GM19438 (cell line): ENCODE measurements around the gene ACTR1A.
"Not testable (repeated sequence)": the region's sequence is repeated elsewhere in the genome, so short reads cannot be mapped to it uniquely, and the experiment has no call there.

Source experiments
- ATAC-seq: cut with Tn5 transposase; IDR thresholded peaks from one replicate; pipeline ENCODE4 v1.9.1; 2021; ENCODE audit warnings: low read depth; ENCODE audit not compliant: unreplicated experiment

Gene ACTR1A

DNA sequence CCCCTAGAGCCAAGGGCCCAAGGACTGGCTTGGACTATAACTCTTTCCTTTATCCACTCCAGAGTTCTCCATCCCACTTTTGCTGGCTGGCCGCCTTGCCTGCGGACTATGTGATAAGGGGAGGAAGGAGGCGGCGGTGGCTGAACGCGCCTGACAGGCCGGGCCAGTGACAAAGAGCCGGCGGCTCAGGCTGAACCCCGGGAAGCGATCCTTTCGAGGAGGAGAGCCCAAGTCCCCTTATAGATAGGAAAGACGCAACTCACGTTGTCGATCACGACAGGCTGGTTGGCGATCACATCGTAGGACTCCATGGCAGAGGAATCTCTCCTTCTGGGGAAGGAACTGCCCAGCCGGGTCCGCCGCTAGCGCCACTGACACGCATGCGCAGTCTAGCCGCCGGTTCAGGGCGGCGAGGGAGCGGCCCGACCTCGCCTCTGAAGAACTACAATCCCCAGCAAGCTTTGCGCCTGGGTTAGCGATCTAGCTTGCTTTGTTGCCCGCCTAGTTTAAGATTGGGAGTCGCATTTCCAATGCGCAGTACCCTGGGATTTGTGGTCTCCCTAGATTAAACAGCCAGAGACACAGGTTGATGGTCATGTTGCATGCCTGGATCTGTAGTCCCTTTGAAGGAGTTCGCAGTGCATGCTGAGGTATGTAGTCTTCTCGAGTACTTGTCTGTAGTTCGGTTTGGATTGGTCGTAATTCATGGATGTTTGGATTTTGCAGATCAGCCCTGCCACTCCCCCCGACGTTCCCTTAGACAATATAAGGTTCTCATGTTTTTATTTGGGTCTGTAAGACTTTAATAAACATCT, at the start of gene ACTR1A:
ACTR1A (minus strand) TSS at position 376 of the 815 bp plus-strand sequence; CDS start at position 311, 65 bp downstream.
- peak; percentile 55 for ATAC-seq

DNA sequence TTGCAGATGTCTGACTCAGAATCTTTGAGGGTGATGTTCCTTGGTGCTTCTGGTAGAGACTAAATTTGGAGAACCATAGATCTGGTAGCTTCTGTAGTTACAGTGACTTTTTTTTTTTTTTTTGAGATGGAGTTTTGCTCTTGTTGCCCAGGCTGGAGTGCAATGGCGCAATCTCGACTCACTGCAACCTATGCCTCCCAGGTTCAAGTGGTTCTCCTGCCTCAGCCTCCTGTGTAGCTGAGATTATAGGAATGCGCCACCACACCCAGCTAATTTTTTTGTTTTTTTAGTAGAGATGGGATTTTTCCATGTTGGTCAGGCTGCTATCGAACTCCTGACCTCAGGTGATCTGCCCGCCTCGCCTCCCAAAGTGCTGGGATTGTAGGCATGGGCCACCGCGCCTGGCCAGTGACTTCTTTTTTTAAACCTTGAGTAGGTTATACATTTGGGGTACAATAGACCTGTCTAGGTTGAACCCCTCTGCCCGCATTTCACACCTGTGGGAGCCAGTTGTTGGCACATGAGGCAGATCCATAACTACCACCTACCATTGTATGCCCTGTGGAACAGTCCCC, 48.2 kb upstream of the ACTR1A start:
- ATAC-seq, result no peak

DNA sequence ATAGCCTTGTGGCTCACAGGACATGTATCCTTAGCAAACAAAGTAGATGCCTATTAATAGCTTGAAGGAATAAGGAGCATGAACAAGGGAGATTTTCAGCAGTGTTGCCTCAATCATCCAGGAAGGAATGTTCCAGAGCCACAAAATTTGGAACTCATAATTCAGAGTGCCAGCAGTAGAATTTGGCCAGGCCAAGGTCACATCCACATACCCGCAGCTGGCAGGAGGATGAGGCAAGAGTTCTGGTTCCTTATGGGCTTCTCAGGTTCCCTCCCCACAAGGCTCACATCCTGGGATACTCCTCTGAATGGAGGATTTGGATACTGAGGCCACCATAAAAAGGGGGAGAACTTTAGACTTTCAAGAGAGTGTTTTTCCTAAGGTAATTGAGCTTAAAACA, 47.0 kb upstream of the ACTR1A start:
- no peak for ATAC-seq

DNA sequence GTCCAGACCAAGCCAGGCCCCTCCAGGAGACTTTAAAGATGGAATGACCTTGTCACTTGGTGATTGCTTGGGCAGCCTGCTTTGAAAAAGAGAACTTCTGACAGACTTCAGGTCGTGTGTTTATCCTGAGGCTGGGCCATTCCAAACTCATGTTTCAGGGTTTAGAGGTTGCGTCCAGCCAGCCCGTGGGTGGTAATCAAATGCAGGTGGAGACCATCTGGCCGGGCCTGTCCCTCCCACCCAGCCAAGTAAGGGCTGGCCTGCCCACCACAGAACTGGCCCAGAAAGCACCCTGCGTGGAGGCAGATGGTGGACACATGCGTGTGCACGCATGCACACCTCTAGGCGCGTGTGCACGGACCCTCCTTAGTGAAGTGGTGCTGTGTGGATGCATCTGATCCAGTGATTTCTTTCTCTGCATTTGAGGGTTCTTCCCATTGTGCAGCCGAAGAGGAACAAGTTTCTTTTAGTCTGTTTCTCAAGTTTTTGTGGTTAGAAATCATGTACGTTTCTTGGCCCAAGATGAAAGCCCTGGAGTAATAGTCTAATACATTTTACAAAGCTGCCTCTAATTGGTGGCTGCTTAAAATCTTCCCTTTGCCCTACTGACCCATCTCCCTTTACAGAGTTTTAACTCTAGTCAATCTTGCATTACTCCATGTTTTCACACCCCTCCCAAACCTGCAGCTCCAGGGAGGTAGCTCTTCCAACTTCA, 44.3 kb upstream of the ACTR1A start:
- no peak for ATAC-seq

DNA sequence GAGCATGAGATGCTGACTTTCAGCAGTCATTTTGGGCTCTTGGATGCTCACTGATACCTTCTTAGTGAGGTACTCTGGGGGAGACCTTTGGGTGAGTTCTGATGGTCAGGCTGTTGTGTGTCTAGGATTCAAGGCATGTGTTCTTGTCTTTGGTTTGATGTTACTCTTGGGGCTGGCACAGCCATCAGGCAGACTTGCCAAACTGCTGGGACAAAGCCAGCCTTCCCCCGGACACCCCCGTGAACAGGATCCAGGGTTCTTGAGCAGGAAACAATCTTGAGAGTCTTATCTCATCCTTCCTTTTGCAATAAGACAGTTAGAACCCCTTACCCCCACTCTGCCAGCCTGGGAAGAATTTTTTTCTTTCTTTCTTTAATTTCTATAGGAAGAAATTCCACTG, 43.5 kb upstream of the ACTR1A start:
- no peak for ATAC-seq

DNA sequence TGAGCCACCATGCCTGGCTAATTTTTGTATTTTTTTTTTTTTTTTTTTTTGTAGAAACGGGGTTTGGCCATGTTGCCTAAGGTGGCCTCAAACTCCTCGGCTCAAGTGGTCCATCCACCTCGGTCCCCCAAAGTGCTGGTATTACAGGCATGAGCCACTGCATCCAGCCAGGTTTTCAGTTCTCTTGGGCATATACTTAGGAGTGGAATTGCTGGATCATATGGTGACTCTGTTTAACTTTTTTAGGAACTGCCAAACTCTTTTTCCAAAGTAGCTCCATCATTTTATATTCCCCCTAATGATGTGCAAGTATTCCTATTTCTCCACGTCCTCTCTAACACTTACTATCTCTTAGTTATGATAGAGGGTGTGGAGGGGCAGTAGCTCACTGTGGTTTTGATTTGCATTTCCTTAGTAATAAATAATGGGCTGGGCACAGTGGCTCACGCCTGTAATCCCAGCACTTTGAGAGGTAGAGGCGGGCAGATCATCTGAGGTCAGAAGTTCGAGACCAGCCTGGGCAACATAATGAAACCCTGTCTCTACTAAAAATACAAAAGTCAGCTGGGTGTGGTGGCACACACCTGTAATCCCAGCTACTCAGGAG, 42.9 kb upstream of the ACTR1A start:
- ATAC-seq, result no peak

DNA sequence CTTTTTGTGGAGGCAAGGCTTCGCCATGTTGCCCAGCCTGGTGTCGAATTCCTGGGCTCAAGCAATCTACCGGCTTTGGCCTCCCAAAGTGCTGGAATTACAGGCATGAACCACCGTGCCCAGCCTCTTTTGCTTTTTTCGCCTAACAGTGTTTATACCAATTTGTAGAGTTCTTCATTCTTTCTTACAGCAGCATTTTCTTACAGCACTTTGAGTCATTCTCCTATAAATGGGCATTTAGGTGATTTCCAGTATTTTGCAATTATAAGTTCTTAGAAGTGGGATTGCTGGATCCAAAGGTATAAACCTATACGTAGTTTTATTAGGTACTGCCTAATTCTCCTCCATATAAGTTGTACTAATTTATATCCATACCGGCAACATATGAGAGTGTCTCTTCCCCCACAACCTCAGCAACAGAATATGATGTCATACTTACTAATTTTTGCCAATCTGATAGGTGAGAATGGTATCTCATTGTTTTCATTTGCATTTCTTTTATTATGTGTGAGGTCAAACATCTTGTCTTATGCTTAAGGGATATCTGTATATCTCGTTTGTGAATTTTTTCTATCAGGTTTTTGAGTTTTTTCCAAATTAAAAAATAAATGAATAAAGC, 40.4 kb upstream of the ACTR1A start:
- ATAC-seq, result no peak

DNA sequence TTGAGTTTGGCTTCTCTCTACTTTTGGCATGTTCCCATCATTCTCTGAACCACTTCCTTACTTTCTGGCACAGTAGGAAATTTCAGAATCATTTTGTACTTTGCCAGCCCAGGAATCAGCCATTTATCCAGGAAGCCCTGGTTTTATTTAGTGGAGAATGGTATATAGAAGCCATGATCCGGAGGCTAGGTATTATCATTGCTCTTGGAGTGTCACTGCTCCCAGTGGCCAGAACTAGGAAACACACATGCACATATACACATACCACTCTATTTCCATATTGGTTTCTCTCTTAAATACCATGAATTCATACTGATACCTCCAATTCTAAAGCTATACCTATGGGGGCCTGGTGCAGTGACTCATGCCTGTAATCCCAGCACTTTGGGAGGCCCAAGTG, 37.5 kb upstream of the ACTR1A start:
- peak; percentile 64 for ATAC-seq

DNA sequence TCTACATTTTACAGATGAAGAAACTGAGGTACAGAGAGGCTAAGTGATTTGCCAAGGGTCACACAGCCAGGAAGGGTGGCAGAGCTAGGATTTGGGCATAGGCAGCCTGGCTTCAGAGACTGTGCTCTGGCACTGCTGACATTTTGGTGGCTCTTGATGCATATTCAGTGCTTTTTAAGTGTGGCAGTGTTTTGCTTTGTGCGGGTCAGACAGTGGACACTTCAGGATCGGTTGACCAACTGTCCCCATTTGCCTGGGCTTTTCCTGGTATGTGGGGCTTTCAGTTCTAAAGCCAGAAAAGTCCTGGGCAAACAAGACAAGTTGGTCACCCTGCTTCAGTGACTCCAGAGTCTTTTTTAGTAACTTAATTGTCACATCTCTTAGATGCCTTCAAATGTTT, 36.3 kb upstream of the ACTR1A start:
- ATAC-seq, result no peak

DNA sequence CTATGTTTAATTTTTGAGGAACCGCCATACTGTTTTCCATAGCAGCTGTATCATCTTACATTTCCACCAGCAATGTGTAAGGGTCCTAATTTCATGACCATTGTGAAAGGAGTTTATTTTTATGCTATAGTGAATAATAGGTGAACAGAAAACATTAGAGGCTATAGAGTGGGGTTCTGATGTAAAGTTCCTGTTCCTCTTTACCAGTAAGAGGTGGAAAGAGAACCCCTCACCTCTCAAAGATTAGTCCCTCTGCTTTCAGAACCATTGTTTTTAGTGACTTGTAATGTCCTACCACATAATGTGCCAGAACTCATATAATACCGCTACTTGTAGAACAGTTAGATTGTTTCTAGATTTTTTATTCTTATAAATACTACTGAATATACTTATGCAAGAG, 35.4 kb upstream of the ACTR1A start:
- ATAC-seq, result no peak

DNA sequence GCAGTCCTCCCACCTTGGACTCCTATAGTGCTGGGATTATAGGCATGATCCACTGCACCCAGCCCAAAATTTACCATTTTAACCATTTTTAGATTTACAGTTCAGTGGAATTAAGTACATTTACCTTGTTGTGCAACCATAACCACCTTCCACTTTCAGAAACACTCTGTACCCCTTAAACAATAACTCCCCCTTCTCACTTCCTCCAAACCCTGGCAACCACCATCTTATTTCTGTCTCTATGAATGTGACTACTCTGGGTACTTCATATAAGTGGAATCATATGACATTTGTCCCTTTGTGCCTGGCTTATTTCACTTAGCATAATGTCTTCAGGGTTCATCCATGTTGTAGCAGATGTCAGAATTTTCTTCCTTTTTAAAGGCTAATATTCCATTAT, 34.9 kb upstream of the ACTR1A start:
- ATAC-seq, result no peak

DNA sequence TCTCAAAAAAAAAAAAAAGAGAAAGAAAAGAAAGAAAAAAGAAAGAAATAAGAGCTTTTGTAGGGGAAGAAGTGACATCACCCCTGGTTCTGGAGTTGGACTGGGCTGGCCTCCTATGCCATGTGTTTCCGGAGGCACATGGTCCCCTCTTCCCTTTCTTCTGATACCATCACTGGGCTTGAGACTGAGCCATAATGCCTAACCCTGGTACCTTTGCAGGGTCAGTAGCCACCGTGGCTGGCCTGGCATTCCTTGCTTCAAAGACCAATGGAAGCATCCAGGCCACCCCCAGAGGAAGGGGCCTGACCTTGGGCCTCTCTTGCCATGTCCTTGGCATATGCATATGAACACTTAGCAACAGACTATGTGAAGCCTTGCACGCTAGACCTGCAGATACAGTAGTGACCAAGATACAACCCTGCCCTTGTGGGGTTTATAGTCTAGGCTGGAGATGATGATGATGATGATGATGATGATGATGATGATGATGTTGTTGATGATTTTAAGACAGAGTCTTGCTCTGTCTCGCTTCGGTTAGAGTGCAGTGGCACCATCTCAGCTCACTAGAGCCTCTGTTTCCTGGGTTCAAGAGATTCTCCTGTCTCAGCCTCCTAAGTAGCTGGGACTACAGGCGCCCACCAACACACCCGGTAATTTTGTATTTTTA, 33.1 kb upstream of the ACTR1A start:
- ATAC-seq, result no peak

DNA sequence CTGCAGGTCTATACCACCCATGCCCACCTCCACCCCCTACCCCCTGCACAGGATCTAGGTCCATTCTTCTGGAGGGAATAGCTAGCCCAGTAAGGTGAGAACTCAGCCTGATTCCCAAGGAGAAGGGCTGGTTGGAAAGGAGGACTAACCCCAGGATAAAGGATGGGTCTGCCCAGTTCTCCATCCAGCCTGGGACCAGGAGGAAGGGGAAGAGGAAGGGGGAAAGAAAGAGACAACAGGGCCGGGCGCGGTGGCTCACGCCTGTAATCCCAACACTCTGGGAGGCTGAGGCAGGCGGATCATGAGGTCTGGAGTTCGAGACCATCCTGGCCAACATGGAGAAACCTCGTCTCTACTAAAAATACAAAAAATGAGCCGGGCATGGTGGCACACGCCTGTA, 32.5 kb upstream of the ACTR1A start:
- not testable (repeated sequence) for ATAC-seq

DNA sequence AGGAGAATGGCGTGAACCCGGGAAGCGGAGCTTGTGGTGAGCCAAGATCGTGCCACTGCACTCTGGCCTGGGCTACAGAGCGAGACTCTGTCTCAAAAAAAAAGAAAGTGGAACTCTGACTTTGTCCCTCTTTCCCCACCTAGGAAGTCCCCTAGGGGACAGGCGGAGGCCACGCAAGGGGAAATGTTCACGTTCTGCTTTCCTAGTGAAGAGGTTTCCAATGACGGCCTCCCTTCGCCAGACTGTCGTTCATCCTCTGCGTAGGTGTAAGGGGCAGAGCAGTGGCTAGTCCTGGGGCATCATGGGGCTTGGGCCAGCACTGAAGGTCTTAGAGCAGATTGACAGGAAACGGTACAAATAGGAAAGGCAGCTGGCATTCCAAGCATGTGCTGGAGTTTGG, 31.8 kb upstream of the ACTR1A start:
- ATAC-seq, result no peak

DNA sequence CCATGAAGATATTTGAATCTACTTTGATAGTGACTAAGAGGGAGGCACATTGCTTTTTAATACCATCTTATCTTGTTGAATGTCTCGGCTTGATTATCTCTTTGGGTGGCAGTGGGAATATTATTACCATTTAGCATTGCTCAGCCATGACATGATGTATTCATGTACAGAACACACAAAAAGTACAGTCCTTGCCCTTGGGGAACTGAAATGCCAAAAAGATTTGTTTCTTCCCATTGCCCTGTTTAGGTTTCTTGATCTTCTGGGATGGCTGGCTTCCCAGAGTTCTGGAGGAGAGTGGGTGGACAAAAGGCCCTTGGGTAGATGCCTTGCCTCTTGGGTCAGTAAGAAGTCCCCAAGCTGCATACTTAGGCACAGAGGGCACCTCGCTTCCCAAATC, 25.0 kb upstream of the ACTR1A start:
- ATAC-seq, result no peak

DNA sequence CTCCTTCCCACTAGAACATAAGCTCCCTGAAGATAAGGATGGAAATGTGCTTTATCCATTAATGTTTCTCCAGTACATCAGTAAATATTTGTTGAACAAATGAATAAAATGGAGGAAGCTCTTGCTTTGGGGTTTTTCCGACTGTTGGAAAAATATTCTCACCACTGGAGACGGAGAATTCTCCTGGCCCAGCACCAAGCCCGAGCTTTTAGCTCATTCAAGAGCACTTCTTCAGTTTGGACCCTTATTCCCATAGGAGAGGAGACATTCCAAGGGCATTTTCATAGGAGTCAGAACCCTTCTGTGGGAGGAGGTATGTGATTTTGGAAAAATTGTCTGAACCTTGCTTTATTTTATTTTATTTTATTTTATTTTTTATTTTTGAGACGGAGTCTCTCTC, 22.2 kb upstream of the ACTR1A start:
- no peak for ATAC-seq

DNA sequence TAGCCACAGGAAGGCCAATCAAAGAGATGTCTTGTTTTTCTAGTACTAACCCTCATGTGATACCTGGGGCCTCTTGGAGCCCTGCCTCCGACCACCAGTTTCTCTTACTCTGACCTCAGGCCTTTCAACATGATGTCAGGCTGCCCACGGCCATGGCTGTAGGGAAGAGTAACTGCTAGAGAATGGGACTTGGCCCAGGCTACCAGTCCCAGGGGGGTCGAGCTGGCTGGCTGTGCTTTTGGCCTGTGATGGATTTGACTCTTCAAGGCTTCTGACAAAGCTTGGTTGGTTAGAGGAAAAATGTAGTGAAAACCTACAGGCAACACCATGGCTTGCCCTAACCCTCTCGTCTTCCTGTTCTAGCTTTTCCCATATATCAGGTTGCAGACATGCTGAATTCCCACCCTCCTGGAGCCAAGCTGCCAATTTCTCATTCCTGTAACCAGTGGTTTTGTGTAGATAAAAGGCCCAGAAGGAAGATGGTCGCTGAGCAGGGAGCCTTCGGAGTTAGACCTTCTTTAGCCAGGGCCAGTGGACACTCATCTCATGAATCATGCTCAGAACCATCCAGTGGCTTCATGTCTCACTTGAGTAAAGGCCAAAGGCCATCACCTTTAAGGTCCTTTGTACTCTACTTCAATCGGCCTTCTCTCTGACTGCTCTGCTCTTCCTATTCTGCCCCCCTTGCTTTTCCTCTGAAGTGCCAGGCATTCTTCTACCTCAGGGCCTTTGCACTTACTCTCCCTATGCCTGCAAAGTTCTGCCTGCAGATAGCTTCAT, 20.9 kb upstream of the ACTR1A start:
- ATAC-seq, result no peak

DNA sequence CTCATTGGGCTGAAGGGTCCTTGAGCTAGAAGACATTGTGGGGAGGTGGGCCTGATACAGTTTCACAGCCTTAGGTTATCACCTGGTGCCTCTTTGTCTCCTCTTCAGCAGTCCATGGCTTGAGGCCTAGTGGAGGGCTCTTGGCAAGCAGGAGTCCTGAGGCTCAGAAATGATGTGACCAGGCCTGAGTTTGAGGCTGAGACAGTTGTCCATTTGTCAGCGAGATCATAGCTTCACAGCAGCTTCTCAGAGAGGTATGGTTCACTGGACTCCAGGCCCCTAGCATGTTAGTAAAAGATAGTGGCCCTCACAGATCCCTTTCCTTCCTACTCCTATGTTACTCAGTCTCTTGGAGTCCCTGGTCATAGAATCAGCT, 20.4 kb upstream of the ACTR1A start:
- ATAC-seq, result no peak

DNA sequence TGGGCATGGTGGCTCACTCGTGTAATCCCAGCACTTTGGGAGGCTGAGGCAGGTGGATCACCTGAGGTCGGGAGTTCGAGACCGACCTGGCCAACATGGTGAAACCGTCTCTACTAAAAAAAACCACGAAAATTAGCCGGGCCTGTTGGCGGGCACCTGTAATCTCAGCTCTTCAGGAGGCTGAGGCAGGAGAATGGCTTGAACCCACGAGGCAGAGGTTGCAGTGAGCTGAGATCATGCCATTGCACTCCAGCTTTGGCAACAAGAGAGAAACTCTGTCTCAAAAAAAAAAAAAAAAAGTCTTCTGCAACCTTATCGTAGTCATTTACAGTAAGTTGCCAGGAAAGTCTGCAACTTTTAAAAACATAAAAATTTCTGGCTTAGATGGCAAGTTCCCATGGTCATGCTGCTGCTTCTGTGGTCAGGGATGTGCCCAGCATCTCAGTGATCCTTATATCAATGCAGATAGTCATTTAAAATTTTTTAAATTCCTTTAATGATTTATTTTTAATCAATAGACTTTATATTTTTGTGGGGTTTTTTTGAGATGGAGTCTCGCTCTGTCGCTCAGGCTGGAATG, 16.8 kb upstream of the ACTR1A start:
- ATAC-seq, result no peak
